Body of pancreas (tissue), 4 donors: Measurements from ENCODE around the gene TP53TG5. TPM values are rescaled to one million over a fixed set of nuclear protein-coding genes. Genes with fewer than 3 reads are reported as not detected.

ENCODE experiments used
- ATAC-seq: fragments of 150-250 bp; one replicate; pipeline ENCODE4 v1.9.1; 2016
- DNase-seq, 4 donors: peaks; one replicate each; pipeline ENCODE4 v3.0.0-alpha.2; 2019
- H3K27ac ChIP-seq, 4 donors: fragments of 200-600 bp; sonication (generic); 1 replicate in 3 of 4; 2 replicates in 1 of 4; pipeline versions ENCODE4 v1.5.1 to v1.6.1; 2016 to 2019; ENCODE audit warnings: mild to moderate bottlenecking in 1 of 4, mixed read lengths in 1 of 4, moderate library complexity in 1 of 4
- H3K27me3 ChIP-seq, 2 donors: fragments of 200-600 bp; sonication (generic); one replicate each; pipeline ENCODE4 v1.6.0; 2016; ENCODE audit warnings: mild to moderate bottlenecking in 1 of 2
- H3K36me3 ChIP-seq, 2 donors: fragments of 200-600 bp; sonication (generic); replicated peaks in 1 of 2; 2 replicates each; pipeline ENCODE4 v1.5.1; 2016; ENCODE audit warnings: low read depth in 2 of 2; ENCODE audit not compliant: insufficient read depth in 1 of 2
- H3K4me1 ChIP-seq: fragments of 200-600 bp; sonication (generic); one replicate; pipeline ENCODE4 v1.6.0; 2016
- H3K4me3 ChIP-seq, 2 donors: fragments of 200-600 bp; sonication (generic); 1 replicate in 1 of 2; 2 replicates in 1 of 2; pipeline ENCODE4 v1.5.1; 2016 to 2019
- H3K9me3 ChIP-seq, 3 donors: fragments of 200-600 bp; sonication (generic); 1 replicate in 2 of 3; 2 replicates in 1 of 3; pipeline ENCODE4 v1.5.1; 2016
- CTCF ChIP-seq, 7 experiments: fragments of 450-650 bp in 4 of 7; fragments of 200-600 bp in 3 of 7; sonication (generic) in 3 of 7; IDR thresholded peaks; one replicate each; pipeline ENCODE4 v1.5.1; 2016 to 2019; ENCODE audit warnings: antibody characterized with exemption in 7 of 7
- POLR2A ChIP-seq, 3 donors: fragments of 450-650 bp; IDR thresholded peaks; one replicate each; pipeline ENCODE4 v1.6.1; 2016; ENCODE audit warnings: antibody characterized with exemption in 3 of 3, mild to moderate bottlenecking in 2 of 3
- WGBS, 2 donors: methylation state at CpG; one replicate each; pipeline ENCODE4 v1.1.5; 2017; 5-methylcytosine and 5-hydroxymethylcytosine counted together
- intact Hi-C: fragments of 100-400 bp; cut with DNase I; formaldehyde crosslinking; loops from one replicate; pipeline ENCODE4 v1.15.1; 2023
- total RNA-seq, 2 donors: library from RNA; depleted of rRNA; stranded (reverse); fragments of >200 nt; gene quantifications; one replicate each; pipeline ENCODE4 v1.1.0, GENCODE V29; 2016

The TP53TG5 gene
- total RNA-seq, 2 donors from 2014 or later = not detected

GRCh38 chr20:45399018-45399417, 20.9 kb upstream of the TP53TG5 start:
- no peak for ATAC-seq
- WGBS, 2 donors = 87 to 94% methylated on average over 1 of the region's 1 CpG
- Histone ChIP-seq H3K9me3 (peaks cover 0 to 10% (median 0%) of the 10 kb centered on the region in 3 donors), H3K27ac (no peak overlapping the region), H3K4me1 (no peaks in the 10 kb centered on the region), H3K36me3 (no peaks in the 10 kb centered on the region), H3K4me3 (no peak overlapping the region), H3K27me3 (no peaks in the 10 kb centered on the region)
- DNase-seq = no peak
- TF ChIP-seq POLR2A (IDR thresholded peaks at IDR 0.05) (no peak), CTCF (IDR thresholded peaks at IDR 0.05) (no peak)
- intact Hi-C loops = no loop called here

GRCh38 chr20:45395114-45395415, 16.9 kb upstream of the TP53TG5 start:
- TF ChIP-seq POLR2A (IDR thresholded peaks at IDR 0.05) (no peak), CTCF (IDR thresholded peaks at IDR 0.05) (no peak)
- Histone ChIP-seq H3K4me1 (no peaks in the 10 kb centered on the region), H3K27me3 (no peaks in the 10 kb centered on the region), H3K36me3 (no peaks in the 10 kb centered on the region), H3K27ac (no peak overlapping the region), H3K4me3 (no peak overlapping the region), H3K9me3 (no peaks in the 10 kb centered on the region)
- intact Hi-C loops = no loop called here
- 80% methylated on average over 7 of the region's 7 CpGs; no CpG with 5 or more reads in 1 of the 2 donors for WGBS, 2 donors
- DNase-seq (no peak), ATAC-seq (no peak)

DNA sequence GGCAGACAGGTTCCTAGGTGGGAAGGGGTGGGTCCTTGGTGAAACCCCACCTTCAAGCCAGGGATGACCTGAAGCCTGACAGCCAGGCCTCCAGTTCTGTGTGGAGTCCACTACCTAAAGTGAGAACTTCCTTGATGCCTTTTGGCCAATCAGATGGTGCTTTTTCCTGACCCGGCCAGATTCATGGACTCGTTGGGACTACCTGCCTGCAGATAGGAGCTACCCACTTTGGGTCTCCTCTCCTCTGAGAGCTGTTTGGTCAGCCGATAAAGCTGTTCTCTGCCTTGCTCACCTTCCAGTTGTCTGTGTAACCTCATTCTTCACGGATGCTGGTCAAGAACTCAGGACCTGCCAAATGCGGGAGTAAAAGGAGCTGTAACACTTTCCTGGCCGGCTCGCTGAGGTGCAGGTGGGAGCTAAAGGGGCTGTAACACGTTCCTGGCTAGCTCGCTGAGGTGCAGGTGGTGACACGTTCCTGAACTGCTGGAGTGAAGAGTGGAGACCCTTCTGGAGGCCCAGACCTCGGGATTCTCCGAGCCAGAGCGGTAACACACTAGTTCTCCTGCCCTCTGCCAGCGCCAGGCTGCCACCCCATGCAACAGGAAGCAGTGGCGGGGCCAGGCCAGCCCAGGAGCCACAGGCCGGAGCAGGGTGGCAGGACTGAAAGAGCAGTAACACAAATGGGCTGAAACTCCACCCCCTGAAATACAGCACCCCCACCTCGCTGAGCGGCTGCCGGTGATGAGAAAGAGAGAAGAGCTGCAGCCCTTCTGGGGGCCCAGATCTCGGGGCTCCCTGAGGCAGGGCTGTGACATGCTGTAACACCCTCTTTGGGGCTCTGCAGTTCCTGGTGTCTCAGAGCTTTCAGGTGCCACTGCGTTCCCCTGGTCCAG, 16.3 kb upstream of the TP53TG5 start:
- ATAC-seq = no peak
- 77 to 80% methylated on average over 20 to 21 of the region's 21 CpGs for WGBS, 2 donors

GRCh38 chr20:45392733-45393132, 14.6 kb upstream of the TP53TG5 start:
- no peak overlapping the region for H3K4me3 ChIP-seq
- TF ChIP-seq POLR2A (IDR thresholded peaks at IDR 0.05) (no peak), CTCF (IDR thresholded peaks at IDR 0.05) (no peak)
- H3K36me3 ChIP-seq = no peaks in the 10 kb centered on the region
- H3K9me3 ChIP-seq = no peaks in the 10 kb centered on the region
- no peak for ATAC-seq
- H3K4me1 ChIP-seq = no peaks in the 10 kb centered on the region
- no peak overlapping the region for H3K27ac ChIP-seq
- intact Hi-C loops = no loop called here
- no peak for DNase-seq
- H3K27me3 ChIP-seq = no peaks in the 10 kb centered on the region
- 81 to 87% methylated on average over 3 of the region's 3 CpGs for WGBS, 2 donors

More for the DNA sequence above, 16.3 kb upstream of the TP53TG5 start:
- H3K27me3 ChIP-seq = no peaks in the 10 kb centered on the region
- H3K9me3 ChIP-seq = no peaks in the 10 kb centered on the region
- TF ChIP-seq CTCF (IDR thresholded peaks at IDR 0.05) = no peak
- TF ChIP-seq POLR2A (IDR thresholded peaks at IDR 0.05) = no peak
- H3K36me3 ChIP-seq = no peaks in the 10 kb centered on the region
- intact Hi-C loops = no loop called here
- H3K27ac ChIP-seq = no peak overlapping the region
- H3K4me1 ChIP-seq = no peaks in the 10 kb centered on the region
- no peak overlapping the region for H3K4me3 ChIP-seq
- DNase-seq = no peak

DNA sequence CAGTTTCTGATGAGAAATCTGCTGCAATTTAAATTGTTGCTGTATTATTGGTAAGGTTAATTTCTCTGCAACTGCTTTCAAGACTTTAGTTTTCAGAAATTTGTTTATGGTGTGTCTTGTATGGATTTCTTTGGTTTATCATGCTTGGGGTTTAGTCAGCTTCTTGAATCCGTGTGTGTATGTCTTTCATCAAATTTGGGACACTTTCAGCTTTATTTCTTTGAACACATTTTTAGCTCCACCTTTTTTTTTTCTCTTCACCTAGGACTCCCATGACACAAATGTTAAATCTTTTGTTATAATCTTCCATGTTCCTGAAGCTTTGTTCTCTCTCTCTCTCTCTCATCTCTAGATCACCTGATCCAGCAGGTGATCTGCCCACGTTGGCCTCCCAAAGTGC, 13.4 kb upstream of the TP53TG5 start:
- intact Hi-C loops = no loop called here
- 69 to 81% methylated on average over 2 of the region's 2 CpGs for WGBS, 2 donors
- Histone ChIP-seq H3K4me3 (no peak overlapping the region), H3K27ac (no peak overlapping the region), H3K36me3 (no peaks in the 10 kb centered on the region), H3K9me3 (no peaks in the 10 kb centered on the region), H3K27me3 (no peaks in the 10 kb centered on the region), H3K4me1 (no peaks in the 10 kb centered on the region)
- ATAC-seq = no peak
- no peak for TF ChIP-seq POLR2A (IDR thresholded peaks at IDR 0.05)
- TF ChIP-seq CTCF (IDR thresholded peaks at IDR 0.05) = no peak
- DNase-seq = no peak
